HepG2 (cell line): Measurements from ENCODE around the gene TBCD. TPM values are rescaled to one million over a fixed set of nuclear protein-coding genes. Genes with fewer than 3 reads are reported as not detected.

Source experiments
- ATAC-seq: fragments of 200-7000 bp; cut with Tn5 transposase; 3 replicates; pipeline ENCODE4 v1.9.1; 2020; ENCODE audit warnings: mild to moderate bottlenecking, moderate library complexity
- BruUV-seq: library from RNA; stranded (reverse); fragments of 400-500 nt; replicated peaks from 2 replicates; lab custom pipeline; 2021; lab: Mats Ljungman, UMichigan
- CTCF ChIA-PET: fragments of 300-600 bp; formaldehyde crosslinking; extraction: SDS; loops from one replicate; lab custom pipeline; 2021; ENCODE audit warnings: low total read pairs, inconsistent platforms, low intra/inter-chr PET ratio; lab: Yijun Ruan, JAX
- POLR2A ChIA-PET: fragments of 350-600 bp; sonication (Branson Sonifier 250); formaldehyde crosslinking; loops from one replicate; lab custom pipeline; 2020; ENCODE audit warnings: antibody characterized with exemption, inconsistent platforms; lab: Yijun Ruan, JAX
- DNase-seq: peaks from one replicate; pipeline ENCODE4 v3.0.0-alpha.2; 2015; ENCODE audit warnings: low spot score
- FAIRE-seq: peaks from 3 replicates; lab custom pipeline; 2011; peaks lifted over from hg19 to GRCh38; lab: Jason Lieb, UNC
- H2AFZ ChIP-seq: one replicate; pipeline ENCODE4 v1.6.1; 2011; ENCODE audit warnings: low read length, inconsistent platforms
- H3K27ac ChIP-seq: fragments of 300-600 bp; 3 replicates; pipeline ENCODE4 v1.8.0; 2011; ENCODE audit warnings: mixed run types, mild to moderate bottlenecking, mixed read lengths, low read length, inconsistent platforms; ENCODE audit not compliant: insufficient read depth; ENCODE audit errors: extremely low read length
- H3K27me3 ChIP-seq, 2 experiments: fragments of 200-600 bp in 1 of 2; 2 replicates in 1 of 2; 3 replicates in 1 of 2; pipeline versions ENCODE4 v1.6.0 to v1.8.0; 2011; ENCODE audit warnings: low read length in 2 of 2, mild to moderate bottlenecking in 2 of 2, moderate library complexity in 2 of 2, inconsistent platforms in 1 of 2; ENCODE audit not compliant: insufficient read depth in 2 of 2, control insufficient read depth in 1 of 2
- H3K36me3 ChIP-seq, 2 experiments: fragments of 200-600 bp in 1 of 2; replicated peaks in 1 of 2; 2 replicates in 1 of 2; 3 replicates in 1 of 2; pipeline versions ENCODE4 v1.5.1 to v1.8.0; 2011; ENCODE audit warnings: low read length in 2 of 2, inconsistent platforms in 1 of 2; ENCODE audit not compliant: insufficient read depth in 2 of 2, control insufficient read depth in 1 of 2
- H3K4me1 ChIP-seq: 2 replicates; pipeline ENCODE4 v1.5.1; 2012; ENCODE audit warnings: low read length, inconsistent platforms; ENCODE audit not compliant: insufficient read depth
- H3K4me2 ChIP-seq: 2 replicates; pipeline ENCODE4 v1.6.0; 2011; ENCODE audit warnings: low read depth, low read length, inconsistent platforms
- H3K4me3 ChIP-seq, 3 experiments: fragments of 200-600 bp in 1 of 3; sonication (generic), shearing (Covaris generic) in 1 of 3; replicated peaks in 1 of 3; 2 replicates each; pipeline ENCODE4 v1.5.1; 2011 to 2016; ENCODE audit warnings: low read length in 3 of 3, inconsistent platforms in 2 of 3, low read depth in 2 of 3, mild to moderate bottlenecking in 2 of 3, control low read depth in 1 of 3, mixed read lengths in 1 of 3; ENCODE audit not compliant: insufficient read depth in 1 of 3
- H3K79me2 ChIP-seq: one replicate; pipeline ENCODE4 v1.6.1; 2011; ENCODE audit warnings: low read length, inconsistent platforms; ENCODE audit not compliant: insufficient read depth
- H3K9ac ChIP-seq: 2 replicates; pipeline ENCODE4 v1.6.0; 2011; ENCODE audit warnings: mild to moderate bottlenecking, low read depth, low read length, inconsistent platforms; ENCODE audit not compliant: insufficient read depth
- H3K9me3 ChIP-seq: 2 replicates; pipeline ENCODE4 v1.5.1; 2012; ENCODE audit warnings: mild to moderate bottlenecking, low read length
- H4K20me1 ChIP-seq: 2 replicates; pipeline ENCODE4 v1.6.0; 2011; ENCODE audit warnings: inconsistent platforms, mild to moderate bottlenecking, low read length, moderate library complexity; ENCODE audit not compliant: insufficient read depth
- DNMT1 ChIP-seq: sonication (generic); formaldehyde crosslinking; IDR thresholded peaks from 2 replicates; pipeline ENCODE4 v1.5.1; 2020; ENCODE audit warnings: mild to moderate bottlenecking, missing genetic modification reagents
- DNMT3B ChIP-seq: conservative IDR thresholded peaks from 2 replicates; pipeline ENCODE4 v1.6.1; 2016; ENCODE audit warnings: missing biosample characterization, control low read depth
- MAFF ChIP-seq: IDR thresholded peaks from 2 replicates; pipeline ENCODE4 v1.6.1; 2011; ENCODE audit warnings: low read depth, low read length, improper control_type of control experiment
- MAFK ChIP-seq, 2 experiments: IDR thresholded peaks in 1 of 2; conservative IDR thresholded peaks in 1 of 2; 2 replicates each; pipeline ENCODE4 v1.6.1; 2011; ENCODE audit warnings: improper control_type of control experiment in 2 of 2, low read length in 2 of 2
- MED1 ChIP-seq: sonication (generic); formaldehyde crosslinking; IDR thresholded peaks from 2 replicates; pipeline ENCODE4 v1.4.0; 2020; ENCODE audit warnings: missing genetic modification reagents
- PPARG ChIP-seq: conservative IDR thresholded peaks from 2 replicates; pipeline ENCODE4 v1.6.1; 2016; ENCODE audit warnings: missing biosample characterization, missing genetic modification reagents
- SAP130 ChIP-seq: IDR thresholded peaks from 2 replicates; pipeline ENCODE4 v1.6.1; 2016; ENCODE audit warnings: low read depth
- SCMH1 ChIP-seq: sonication (generic); formaldehyde crosslinking; IDR thresholded peaks from 2 replicates; pipeline ENCODE4 v1.9.0; 2021; ENCODE audit warnings: missing genetic modification reagents, mild to moderate bottlenecking, borderline replicate concordance
- ZKSCAN8 ChIP-seq: IDR thresholded peaks from 2 replicates; pipeline ENCODE4 v1.6.1; 2016; ENCODE audit warnings: borderline replicate concordance, missing genetic modification reagents, missing compliant biosample characterization
- ZNF205 ChIP-seq: IDR thresholded peaks from 2 replicates; pipeline ENCODE4 v1.6.1; 2018; ENCODE audit warnings: missing biosample characterization, missing genetic modification reagents
- ZNF432 ChIP-seq: sonication (generic); formaldehyde crosslinking; IDR thresholded peaks from 2 replicates; pipeline ENCODE4 v1.5.0; 2020; ENCODE audit warnings: missing genetic modification reagents, mild to moderate bottlenecking, borderline replicate concordance
- WGBS: methylation state at CpG from one replicate; pipeline ENCODE4 v1.1.6; 2017; ENCODE audit warnings: low lambda C conversion rate; 5-methylcytosine and 5-hydroxymethylcytosine counted together
- in situ Hi-C: cut with HindIII; loops from 2 replicates; pipeline ENCODE4 v1.10.0; 2017; ENCODE audit warnings: low pct_unique_long_range_greater_than_20kb; ENCODE audit not compliant: extremely low pct_ligation_motif_present
- intact Hi-C: fragments of 100-400 bp; cut with micrococcal nuclease; formaldehyde crosslinking; loops from one replicate; pipeline ENCODE4 v1.10.0; 2022; ENCODE audit not compliant: unreplicated experiment
- polyA plus RNA-seq, 8 experiments: library from polyadenylated mRNA; depleted of rRNA in 3 of 8; stranded (reverse) in 7 of 8; unstranded in 1 of 8; fragments of >200 nt; fragmentation: Illumina TruSeq in 4 of 8; extraction: Trizol in 4 of 8; gene quantifications; 2 replicates each; pipeline versions ENCODE4 v1.2.1 to v1.2.3, GENCODE V29; 2011 to 2016; ENCODE audit warnings: low read depth in 4 of 8, missing spikeins in 1 of 8, mixed read lengths in 1 of 8; ENCODE audit not compliant: insufficient read depth in 1 of 8
- total RNA-seq, 5 experiments: library from RNA; depleted of rRNA; stranded (reverse); fragments of >200 nt; fragmentation: Illumina TruSeq; extraction: Trizol; gene quantifications; 2 replicates each; pipeline ENCODE4 v1.2.3, GENCODE V29; 2016; ENCODE audit warnings: low read depth in 1 of 5
- TF ChIP-seq, protein P1 (sequence below): sonication (generic); formaldehyde crosslinking; IDR thresholded peaks from 2 replicates; pipeline ENCODE4 v1.4.0; 2020; ENCODE audit warnings: missing genetic modification reagents, low read depth, mild to moderate bottlenecking, borderline replicate concordance

Gene TBCD
- total and polyA plus RNA-seq, 2 of the 13 experiments (the other 11 are each of a cell fraction or from before 2014, with no cell fraction given), result 33.9 to 54.8 TPM

DNA sequence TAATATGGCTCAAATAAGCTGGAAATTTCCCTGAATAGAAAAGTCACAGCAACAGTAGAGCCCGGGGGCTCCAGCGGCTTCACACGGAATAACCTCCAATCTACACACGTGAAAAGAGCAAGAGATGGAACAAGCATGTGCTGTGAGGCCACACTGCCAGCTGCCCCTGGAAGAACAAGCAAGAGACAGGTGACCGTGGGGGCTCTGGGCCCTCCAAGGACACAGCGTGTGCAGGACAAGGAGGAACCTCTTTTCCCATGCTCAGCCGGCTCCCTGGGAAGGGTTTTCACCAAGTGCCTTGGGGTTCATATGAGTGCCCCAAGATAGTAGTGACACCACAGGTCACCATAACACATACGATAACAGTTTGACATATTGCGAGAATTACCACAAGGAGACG lies 198.1 kb downstream of the TBCD start (continued):
- TF ChIP-seq PPARG (CRISPR knock-in tag), result no peak

DNA sequence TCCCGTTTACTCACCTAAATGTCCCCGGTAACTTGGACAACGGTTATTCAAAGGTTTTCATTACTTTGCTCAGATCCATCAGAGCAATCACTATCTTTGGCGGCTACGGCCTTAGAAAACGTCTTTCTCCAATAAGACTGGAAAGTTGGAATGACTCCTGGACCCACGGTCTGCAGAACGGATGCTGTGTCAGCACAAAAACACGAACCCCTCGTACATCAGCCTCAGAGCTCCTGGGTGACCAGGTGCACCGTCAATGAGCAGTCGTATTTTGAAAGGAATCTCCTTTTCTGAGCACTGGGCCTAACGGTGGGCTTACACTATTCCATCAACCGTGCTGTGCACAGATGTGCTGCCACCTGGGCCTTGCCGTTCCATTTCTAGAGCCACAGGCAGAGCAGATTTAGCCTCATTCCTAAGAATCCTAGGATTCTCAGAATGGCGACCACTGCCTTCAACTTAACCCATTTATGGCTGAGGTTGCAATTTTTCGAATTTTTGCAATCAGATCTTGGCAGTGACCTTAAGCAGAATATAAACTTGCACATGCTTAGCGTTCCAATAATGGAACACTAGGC lies 198.7 kb downstream of the TBCD start:
- no peak overlapping the region for H3K9ac ChIP-seq
- H3K4me1 ChIP-seq, result no peaks in the 10 kb centered on the region
- H3K9me3 ChIP-seq, result peaks cover 4% of the 10 kb centered on the region
- FAIRE-seq (no peak), DNase-seq (no peak), ATAC-seq (no peak)
- CTCF ChIA-PET, result no interaction called here
- in situ Hi-C loops (no loop called here), intact Hi-C loops (no loop called here)
- no peak overlapping the region for H3K4me3 ChIP-seq
- no peaks in the 10 kb centered on the region for H4K20me1 ChIP-seq
- no peak overlapping the region for H3K27ac ChIP-seq
- H2AFZ ChIP-seq, result no peak overlapping the region
- H3K4me2 ChIP-seq, result no peak overlapping the region
- H3K79me2 ChIP-seq, result no peaks in the 10 kb centered on the region
- POLR2A ChIA-PET, result no interaction called here
- H3K27me3 ChIP-seq, result no peaks in the 10 kb centered on the region
- WGBS, result 92% methylated on average over 18 of the region's 18 CpGs
- BruUV-seq, result no TSS peak
- TF ChIP-seq DNMT3B (CRISPR knock-in tag) (no peak), MAFK (conservative IDR thresholded peaks at IDR 0.05 in 1 of 2, IDR thresholded peaks at IDR 0.05 in 1 of 2; ENCODE audit: low read length in 2 of 2) (peak; percentile 84 to 92), ZNF432 (CRISPR knock-in tag) (0 out of 2 replicates have a peak, but pooled peaks have one; percentile 23), MED1 (CRISPR knock-in tag) (no peak), DNMT1 (CRISPR knock-in tag) (no peak), SAP130 (CRISPR knock-in tag) (no peak), SCMH1 (no peak), ZKSCAN8 (CRISPR knock-in tag) (no peak), MAFF (peak; percentile 80), ZNF205 (no peak)
- TF ChIP-seq, protein P1, sequence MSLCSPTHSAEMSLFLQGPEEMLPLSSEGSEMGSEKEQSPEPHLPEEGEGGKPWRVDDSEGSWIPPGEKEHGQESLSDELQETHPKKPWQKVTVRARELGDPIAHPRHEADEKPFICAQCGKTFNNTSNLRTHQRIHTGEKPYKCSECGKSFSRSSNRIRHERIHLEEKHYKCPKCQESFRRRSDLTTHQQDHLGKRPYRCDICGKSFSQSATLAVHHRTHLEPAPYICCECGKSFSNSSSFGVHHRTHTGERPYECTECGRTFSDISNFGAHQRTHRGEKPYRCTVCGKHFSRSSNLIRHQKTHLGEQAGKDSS (CRISPR knock-in tag), result no peak
- peaks cover 3 to 15% of the 10 kb centered on the region in 2 experiments; a peak in 3 of 5 replicates for H3K36me3 ChIP-seq
